Activated CD8-positive, alpha-beta memory T cell treated with anti-CD3 and anti-CD28 coated beads, Interleukin-2, amount 50 U/mL, for 24 hours (primary cell): ENCODE measurements around the gene NHSL2.

ENCODE experiments used
- DNase-seq: peaks from one replicate; pipeline ENCODE4 v3.0.0-alpha.2; 2020; ENCODE audit errors: extremely low read depth

Gene NHSL2

DNA sequence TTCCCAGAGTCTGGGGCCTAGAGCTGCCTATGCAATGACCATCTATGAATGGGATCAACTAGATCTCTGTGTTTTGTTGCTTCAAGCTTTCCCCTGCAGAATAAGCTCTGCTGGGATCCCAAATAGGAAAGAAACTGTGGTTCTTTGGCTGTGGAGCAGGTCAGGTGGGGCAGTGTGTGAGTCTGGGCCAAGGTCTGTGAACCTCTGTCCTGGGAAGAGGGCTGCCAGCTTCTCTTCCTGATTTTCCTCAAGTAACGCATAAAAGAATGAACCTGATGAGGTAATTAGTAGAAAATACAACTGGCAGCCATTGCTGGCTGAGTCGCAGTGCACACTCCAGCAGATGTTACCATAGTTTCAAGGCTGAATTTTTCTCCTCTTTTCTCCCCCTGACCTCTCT, 266.3 kb downstream of the NHSL2 start:
- no peak for DNase-seq

GRCh38 chrX:72180539-72180938, 269.9 kb downstream of the NHSL2 start:
- DNase-seq = no peak

- DNase-seq = peak; percentile 65
Measured at GRCh38 chrX:72181178-72182125, 270.8 kb downstream of the NHSL2 start, which contains the start of gene PIN4. Gene PIN4 (plus strand): TSS chrX:72181757. CDS start chrX:72181786, 29 bp downstream.

- no peak for DNase-seq
Measured at GRCh38 chrX:72182924-72183323, 272.3 kb downstream of the NHSL2 start.

GRCh38 chrX:72201836-72202536, 291.3 kb downstream of the NHSL2 start:
- DNase-seq = no peak
